Upper lobe of right lung (tissue), 1 donor: ENCODE data around the gene ASF1B. TPM values are rescaled to one million over a fixed set of nuclear protein-coding genes. Genes with fewer than 3 reads are reported as not detected.

ENCODE experiments used
- ATAC-seq: fragments of 200-7000 bp; cut with Tn5 transposase; one replicate; pipeline ENCODE4 v1.9.1; 2020; ENCODE audit warnings: mild to moderate bottlenecking, moderate library complexity
- DNase-seq: peaks from one replicate; pipeline ENCODE4 v3.0.0-alpha.2; 2020
- H3K27ac ChIP-seq: fragments of 200-600 bp; one replicate; pipeline ENCODE4 v1.8.0; 2022
- H3K27me3 ChIP-seq: fragments of 200-600 bp; one replicate; pipeline ENCODE4 v1.8.0; 2022; ENCODE audit warnings: mild to moderate bottlenecking
- H3K36me3 ChIP-seq: fragments of 200-600 bp; one replicate; pipeline ENCODE4 v1.8.0; 2022
- H3K4me1 ChIP-seq: fragments of 200-600 bp; one replicate; pipeline ENCODE4 v1.8.0; 2022
- H3K4me3 ChIP-seq: fragments of 200-600 bp; one replicate; pipeline ENCODE4 v1.8.0; 2022; ENCODE audit warnings: mild to moderate bottlenecking
- H3K9me3 ChIP-seq: fragments of 200-600 bp; one replicate; pipeline ENCODE4 v1.8.0; 2022
- CTCF ChIP-seq: fragments of 200-600 bp; IDR thresholded peaks from one replicate; pipeline ENCODE4 v1.8.0; 2022; ENCODE audit warnings: antibody characterized with exemption
- intact Hi-C: fragments of 100-400 bp; cut with DNase I; formaldehyde crosslinking; loops from one replicate; pipeline ENCODE4 v1.11.0; 2022
- total RNA-seq: library from RNA; stranded (reverse); fragmentation: NEBNext Ultra II Directional; extraction: Animal tissue kit (Norgen Biotek cat#: 25700); gene quantifications from one replicate; pipeline ENCODE4 v1.2.1, GENCODE V29; 2021
- donor health status: DM: no; HTN: yes; CAD: no; lungs with severe emphysema.

The ASF1B gene
- total RNA-seq, 1 donor from 2014 or later: 1.9 TPM

GRCh38 chr19:14156971-14157717, 20.8 kb upstream of the ASF1B start:
- Histone ChIP-seq H3K27ac (no peak overlapping the region), H3K4me3 (no peak overlapping the region), H3K4me1 (no peaks in the 10 kb centered on the region), H3K36me3 (peaks cover 35% of the 10 kb centered on the region), H3K27me3 (no peaks in the 10 kb centered on the region), H3K9me3 (no peaks in the 10 kb centered on the region)
- TF ChIP-seq CTCF: no peak
- no peak for DNase-seq
- intact Hi-C loops: loop anchor here (10.0 kb wide), 1 partner anchor 188 kb away; no protein-coding TSS in a partner anchor
- no peak for ATAC-seq

- H3K9me3 ChIP-seq: no peaks in the 10 kb centered on the region
- peaks cover 37% of the 10 kb centered on the region for H3K36me3 ChIP-seq
- DNase-seq: no peak
These were observed 19.7 kb upstream of the ASF1B start for GRCh38 chr19:14156122-14156521.

GRCh38 chr19:14155371-14155770, 19.0 kb upstream of the ASF1B start:
- H3K27me3 ChIP-seq: no peaks in the 10 kb centered on the region
- TF ChIP-seq CTCF: no peak
- H3K36me3 ChIP-seq: peaks cover 37% of the 10 kb centered on the region
- intact Hi-C loops: loop anchor here (10.0 kb wide), 1 partner anchor 189 kb away; no protein-coding TSS in a partner anchor
- peaks cover 8% of the 10 kb centered on the region for H3K4me1 ChIP-seq
- no peak for ATAC-seq
- H3K4me3 ChIP-seq: no peak overlapping the region
- no peak overlapping the region for H3K27ac ChIP-seq
- no peaks in the 10 kb centered on the region for H3K9me3 ChIP-seq
- no peak for DNase-seq

More at GRCh38 chr19:14156122-14156521, 19.7 kb upstream of the ASF1B start:
- TF ChIP-seq CTCF: no peak
- Histone ChIP-seq H3K4me1 (peaks cover under 1% of the 10 kb centered on the region), H3K27ac (no peak overlapping the region), H3K27me3 (no peaks in the 10 kb centered on the region), H3K4me3 (no peak overlapping the region)
- intact Hi-C loops: loop anchor here (10.0 kb wide), 1 partner anchor 189 kb away; no protein-coding TSS in a partner anchor
- no peak for ATAC-seq

GRCh38 chr19:14152713-14153112, 16.3 kb upstream of the ASF1B start:
- TF ChIP-seq CTCF: no peak
- H3K36me3 ChIP-seq: peaks cover 25% of the 10 kb centered on the region

GRCh38 chr19:14150770-14151661, 14.6 kb upstream of the ASF1B start:
- intact Hi-C loops: loop anchor here (10.0 kb wide), 1 partner anchor 194 kb away; no protein-coding TSS in a partner anchor
- no peak overlapping the region for H3K4me3 ChIP-seq
- H3K9me3 ChIP-seq: no peaks in the 10 kb centered on the region
- H3K4me1 ChIP-seq: peaks cover 31% of the 10 kb centered on the region
- H3K27me3 ChIP-seq: no peaks in the 10 kb centered on the region
- H3K36me3 ChIP-seq: peaks cover 10% of the 10 kb centered on the region
- ATAC-seq: no peak
- no peak for TF ChIP-seq CTCF
- no peak for DNase-seq
- peak overlapping the region; percentile 75 for H3K27ac ChIP-seq

More at GRCh38 chr19:14152713-14153112, 16.3 kb upstream of the ASF1B start:
- no peak overlapping the region for H3K4me3 ChIP-seq
- H3K4me1 ChIP-seq: peaks cover 31% of the 10 kb centered on the region
- DNase-seq: no peak
- intact Hi-C loops: loop anchor here (10.0 kb wide), 1 partner anchor 192 kb away; no protein-coding TSS in a partner anchor
- H3K27me3 ChIP-seq: no peaks in the 10 kb centered on the region
- ATAC-seq: no peak
- H3K27ac ChIP-seq: no peak overlapping the region
- H3K9me3 ChIP-seq: no peaks in the 10 kb centered on the region
